HG02981 (cell line): ENCODE results near the gene RDH5.

Experiments
- ATAC-seq: cut with Tn5 transposase; IDR thresholded peaks from one replicate; pipeline ENCODE4 v1.9.1; 2021; ENCODE audit warnings: mild to moderate bottlenecking, moderate library complexity; ENCODE audit not compliant: unreplicated experiment

RDH5 gene

DNA sequence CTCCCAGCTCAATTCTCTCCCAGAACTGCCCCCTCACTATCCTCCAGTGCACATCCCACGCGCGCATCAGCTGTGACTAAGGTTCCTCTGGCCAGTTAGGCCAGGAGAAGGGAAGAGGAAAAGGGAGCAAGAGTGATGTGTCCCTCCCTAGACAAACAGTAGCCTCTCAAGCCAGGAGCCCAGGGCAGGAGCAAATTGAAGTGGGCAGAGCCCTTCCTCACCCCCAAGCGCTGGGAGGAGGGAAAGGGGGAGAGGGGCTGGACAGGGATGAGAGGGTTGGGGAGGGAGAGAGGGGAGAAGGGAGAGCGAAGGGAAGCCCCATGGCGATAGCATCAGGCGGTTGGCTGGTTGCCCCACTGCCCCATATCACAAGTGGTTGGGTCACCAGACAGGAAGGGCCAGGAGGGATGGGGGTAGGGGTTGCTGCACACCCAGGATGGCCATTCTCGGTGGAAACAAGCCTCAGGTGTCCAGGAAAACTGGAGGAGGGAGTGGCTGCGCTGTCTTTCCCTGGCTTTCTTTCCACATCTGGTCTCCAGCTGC is 7.5 kb downstream of the RDH5 start:
- ATAC-seq = no peak

DNA sequence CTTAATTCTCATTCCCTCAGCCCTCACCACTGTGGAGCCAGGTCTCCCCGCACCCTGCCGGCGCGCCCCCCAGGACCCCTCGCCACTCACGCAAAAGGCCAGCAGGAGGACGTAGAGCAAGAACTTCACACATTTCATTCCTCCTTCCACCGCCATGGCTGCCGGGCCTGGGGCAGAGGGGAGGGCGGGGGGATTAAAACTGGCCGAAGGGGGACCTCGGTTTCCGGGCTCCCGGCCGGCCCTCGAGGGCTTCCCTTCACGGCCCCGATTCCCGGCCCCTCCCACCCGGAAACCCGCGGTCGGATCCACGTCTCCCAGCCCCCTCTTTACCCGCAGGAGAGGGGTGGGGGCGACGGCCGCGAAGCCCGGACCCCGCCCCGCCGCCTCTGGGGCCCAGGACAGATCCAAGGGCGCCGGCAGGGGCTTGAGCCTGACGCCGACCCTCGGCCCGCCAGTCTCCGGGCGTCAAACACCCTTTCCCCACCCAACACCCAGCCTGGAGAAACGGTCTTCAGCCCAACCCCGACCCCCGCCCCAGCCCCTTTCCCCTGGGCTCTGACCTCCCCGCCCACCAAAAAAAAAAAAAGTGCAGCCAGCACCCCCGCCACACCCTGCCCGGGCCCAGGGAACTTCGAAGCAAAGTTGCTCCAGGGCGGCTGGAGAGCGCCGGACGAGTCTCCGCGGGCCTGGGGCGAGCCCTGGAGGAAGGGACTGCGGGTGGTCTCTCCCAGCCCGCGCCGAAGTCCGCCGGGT is 8.2 kb downstream of the RDH5 start:
- ATAC-seq = peak; percentile 30

DNA sequence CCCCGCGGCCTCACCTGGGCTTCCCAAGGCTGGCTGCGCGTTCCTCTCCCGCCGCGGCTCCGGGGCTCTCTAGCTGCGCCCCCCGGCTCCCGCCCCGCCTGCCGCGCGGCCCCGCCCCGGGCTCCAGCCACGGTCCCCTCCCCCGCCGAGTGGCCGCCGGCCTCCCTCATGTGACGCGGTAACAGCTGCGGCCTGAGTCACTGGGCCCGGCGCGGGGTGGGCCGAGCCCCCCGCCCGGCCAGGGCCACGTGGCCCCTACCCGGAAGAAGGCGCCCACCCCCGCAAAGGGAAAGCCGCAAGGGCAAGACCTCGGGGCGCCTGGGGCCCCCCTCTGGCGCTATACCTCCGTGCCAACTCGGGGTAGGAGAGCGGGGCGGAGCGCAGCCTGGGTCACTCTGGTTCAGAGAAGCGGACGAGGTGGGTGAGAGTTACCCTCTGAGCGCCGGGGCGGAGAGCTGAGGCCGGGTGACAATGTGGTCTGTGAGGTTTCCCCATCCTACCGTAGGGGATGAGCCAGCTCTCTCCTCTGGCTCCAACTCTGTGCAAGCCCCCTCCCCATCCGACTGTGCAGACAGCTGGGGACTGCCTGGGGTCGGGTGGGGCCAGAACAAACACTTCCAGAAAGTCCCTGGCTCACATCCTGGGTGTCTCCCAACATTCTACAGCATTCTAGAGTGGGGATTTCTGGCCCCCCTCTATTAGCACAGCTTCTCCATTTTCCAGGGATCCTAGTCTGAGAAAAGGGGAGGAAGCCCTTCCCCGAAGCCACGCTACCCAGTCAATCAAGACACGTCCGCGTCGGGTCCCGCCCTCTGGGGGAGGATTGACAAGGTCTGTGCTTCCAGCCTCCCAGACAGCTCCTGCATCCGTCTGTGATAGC is 9.0 kb downstream of the RDH5 start, which contains the start of gene CD63:
Gene CD63, minus strand, starts transcription at position 71 of the 880 bp plus-strand sequence. CDS start 668 bp downstream, outside the sequence.
- ATAC-seq = peak; percentile 58

DNA sequence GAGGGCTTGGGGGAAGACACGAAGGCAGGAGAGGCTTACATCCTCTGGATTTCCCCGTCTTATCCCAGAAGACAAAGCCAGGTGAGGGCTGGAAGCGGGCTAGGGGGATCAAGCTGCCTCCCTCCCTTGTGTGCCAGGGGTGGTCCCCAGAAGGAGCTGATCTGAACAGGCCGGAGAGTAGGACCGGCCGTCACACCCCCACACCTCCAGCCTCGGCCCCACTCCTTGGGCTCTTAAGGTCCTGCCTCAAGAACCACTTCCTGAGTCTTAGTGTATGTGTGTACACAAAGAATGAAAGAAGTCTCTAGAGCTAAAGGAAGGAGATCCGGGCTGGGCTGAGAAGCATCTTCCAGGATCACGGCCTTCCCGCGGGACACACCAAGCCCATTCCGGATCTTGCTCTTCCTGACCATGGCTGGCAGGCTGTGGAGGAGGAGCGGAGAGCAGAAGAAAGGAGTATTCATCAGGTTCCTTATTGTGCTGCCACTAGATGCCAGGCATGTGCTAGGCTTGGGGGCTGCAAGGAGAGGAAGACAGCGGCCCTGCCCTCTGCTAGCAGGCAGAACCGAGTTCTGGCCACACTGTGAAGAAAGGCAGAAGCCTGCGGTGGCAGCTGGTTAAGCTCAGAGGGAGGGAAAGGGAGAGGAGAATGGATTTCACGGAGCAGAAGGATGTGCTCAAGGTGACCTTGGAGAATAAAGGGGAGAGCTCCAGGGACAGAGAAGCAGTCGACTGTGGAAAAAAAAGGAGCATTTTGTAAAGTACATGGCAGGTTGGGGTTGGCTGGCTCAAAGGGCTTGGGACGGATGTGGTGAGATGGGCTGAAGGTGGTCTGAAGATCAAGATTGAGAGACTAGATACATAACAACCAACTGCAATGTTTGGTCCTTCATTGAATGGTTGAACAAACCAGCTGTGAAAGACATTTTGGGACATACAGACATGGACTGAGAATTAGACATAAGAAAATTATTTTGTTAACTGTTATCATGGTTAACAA is 9.9 kb downstream of the RDH5 start:
- ATAC-seq = peak; percentile 38

DNA sequence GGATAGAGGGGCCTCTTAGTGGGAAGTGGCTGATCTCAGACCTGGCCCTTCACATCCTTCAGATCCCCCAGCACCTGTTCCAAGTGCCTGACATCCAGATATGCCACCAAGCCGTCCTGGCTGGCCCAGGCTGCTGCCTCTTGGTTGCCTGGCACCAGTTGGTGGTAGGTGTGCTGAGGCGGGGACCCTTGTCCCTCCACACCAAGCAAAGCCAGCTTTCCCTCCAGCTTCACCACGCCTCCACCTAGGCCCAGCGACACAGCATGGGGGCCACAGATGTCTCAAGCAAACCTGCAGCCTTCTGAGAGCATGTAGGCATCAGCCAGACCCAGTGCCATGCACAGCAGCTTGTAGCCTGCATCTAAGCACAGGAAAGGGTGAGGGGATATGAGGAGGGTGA is 12.1 kb downstream of the RDH5 start:
- no peak for ATAC-seq

DNA sequence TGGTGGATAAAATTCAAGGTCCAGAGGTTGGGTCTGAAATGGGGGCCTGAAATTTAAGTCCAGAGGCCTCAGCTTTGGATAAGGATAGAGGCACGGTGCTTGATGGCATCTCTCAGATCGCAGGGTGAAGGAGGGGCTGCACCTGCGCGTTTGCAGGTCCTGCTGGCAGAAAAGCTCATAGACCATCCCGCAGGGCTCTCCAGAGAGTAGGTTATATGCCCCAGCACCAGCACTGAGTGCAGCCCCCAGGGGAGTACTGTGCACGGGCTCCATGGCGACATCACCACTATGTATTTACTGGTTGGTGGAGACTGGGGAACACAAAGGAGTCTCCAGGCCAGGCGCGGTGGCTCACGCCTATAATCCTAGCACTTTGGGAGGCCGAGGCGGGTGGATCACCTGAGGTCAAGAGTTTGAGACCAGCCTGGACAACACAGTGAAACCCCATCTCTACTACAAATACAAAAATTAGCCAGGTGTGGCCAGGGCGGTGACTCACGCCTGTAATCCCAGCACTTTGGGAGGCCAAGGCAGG is 12.9 kb downstream of the RDH5 start:
- no peak for ATAC-seq

DNA sequence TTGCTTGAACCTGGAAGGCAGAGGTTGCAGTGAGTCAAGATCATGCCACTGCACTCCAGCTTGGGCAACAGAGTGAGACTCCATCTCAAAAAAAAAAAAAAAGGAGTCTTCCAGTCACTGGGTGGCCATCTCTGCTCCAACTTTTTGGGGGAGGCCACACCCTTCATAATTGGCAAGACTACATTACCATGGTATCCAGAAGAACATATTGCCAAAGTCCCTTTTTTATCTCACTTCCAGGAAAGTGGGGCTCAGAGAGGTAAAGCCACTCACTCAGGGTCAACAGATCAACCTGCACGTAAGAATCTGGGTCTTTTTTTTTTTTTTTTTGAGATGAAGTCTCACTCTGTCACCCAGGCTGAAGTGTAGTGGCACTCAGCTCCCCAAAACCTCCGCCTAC is 13.7 kb downstream of the RDH5 start:
- ATAC-seq = no peak

DNA sequence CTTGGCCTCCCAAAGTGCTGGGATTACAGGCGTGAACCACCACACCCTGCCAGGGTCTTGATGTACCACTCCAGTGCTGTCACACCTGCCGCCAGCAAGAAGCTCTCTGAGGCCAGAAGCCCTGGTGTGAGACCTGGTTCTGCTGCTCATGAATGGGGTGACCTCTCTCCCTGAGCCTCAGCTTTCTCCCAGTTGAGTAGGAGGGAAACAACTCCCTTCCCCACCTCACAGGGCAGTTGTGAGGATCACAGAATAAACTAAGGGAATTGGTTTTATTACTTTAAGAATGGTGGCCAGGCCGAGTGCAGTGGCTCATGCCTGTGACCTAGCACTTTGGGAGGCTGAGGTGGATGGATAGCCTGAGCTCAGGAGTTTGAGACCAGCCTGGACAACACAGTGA is 14.4 kb downstream of the RDH5 start:
- ATAC-seq = no peak

DNA sequence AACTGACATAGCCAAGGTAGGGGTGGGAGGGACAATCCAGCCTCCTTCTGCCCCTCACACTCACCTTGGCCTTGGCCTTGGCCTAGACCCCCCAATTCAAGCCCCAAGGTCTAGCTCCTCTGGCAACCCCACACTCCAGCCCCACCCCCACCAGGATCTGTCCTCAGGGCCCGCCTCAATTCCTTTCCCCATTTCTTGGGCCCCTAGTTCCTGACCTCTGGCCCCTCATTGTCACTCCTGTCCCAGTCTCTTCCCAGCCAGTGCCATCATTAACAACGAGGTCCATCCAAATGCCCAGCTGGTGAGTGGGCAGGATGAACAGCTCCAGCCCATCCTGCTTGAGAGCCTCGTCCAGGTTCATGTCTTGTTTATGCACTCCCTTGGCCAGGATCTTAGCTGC is 15.9 kb downstream of the RDH5 start:
- no peak for ATAC-seq

DNA sequence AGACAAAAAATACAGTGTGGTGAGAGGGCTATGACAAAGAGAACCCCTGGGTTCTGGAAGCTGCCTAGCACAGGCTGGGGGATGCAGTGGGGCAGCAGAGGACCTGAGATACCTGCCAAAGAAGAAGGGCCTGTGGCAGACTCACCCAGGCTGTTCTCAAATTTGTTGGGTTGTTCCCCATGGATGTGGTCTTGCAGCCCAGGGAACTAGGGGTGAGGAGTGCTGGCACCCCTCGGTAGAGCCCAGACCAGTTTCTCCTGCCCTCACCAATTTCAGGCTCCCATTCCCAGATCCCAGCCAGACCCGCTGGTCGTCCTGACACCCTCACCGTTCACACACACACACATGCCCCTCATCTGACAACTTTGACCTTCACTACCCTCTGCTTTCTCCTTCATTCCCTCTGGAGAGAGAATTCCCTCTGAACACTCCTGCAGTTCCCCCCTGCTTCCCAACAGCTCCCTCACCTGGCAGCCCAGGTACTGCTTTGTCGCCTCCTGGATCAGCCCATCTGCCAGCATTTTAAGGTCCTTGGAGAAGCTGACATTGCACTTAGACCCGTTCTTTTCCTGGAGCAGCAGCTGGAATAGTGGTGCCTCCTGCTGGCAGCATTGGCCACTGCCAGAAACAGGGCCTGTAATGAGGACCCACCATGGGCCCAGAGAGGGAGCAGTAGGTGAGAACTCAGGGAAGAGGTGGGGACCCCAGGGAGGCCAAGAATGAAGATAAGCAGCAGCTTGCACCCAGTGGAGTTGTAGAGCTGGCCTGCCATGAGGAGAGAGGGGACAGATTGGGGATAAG is 16.8 kb downstream of the RDH5 start:
- ATAC-seq = no peak

DNA sequence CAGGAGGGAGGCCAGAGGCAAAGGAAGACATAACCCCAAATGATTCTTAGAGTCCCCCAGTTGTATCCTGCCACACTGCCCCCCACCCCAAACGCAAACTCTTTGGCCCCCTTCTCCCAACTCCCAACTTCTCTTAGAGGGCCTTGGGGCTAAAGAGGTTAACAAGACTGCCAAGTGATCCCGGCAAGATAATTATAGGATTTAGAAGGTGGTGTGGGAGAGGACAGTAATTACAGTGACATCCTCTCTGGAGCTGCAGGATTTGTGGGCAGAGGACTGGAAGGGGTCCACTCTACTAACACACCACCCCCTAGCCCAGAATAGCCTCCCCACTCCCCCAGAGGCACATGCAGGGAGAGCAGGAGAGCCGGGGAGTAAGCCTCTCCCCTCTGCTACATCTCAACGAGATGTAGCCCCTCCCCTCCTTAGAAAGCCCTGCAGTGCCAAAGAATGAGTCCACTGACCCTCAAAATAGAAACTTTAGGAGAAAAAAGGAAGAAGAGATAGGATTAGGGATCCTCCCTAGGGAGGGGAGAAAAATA is 17.5 kb downstream of the RDH5 start:
- peak; percentile 16 for ATAC-seq

DNA sequence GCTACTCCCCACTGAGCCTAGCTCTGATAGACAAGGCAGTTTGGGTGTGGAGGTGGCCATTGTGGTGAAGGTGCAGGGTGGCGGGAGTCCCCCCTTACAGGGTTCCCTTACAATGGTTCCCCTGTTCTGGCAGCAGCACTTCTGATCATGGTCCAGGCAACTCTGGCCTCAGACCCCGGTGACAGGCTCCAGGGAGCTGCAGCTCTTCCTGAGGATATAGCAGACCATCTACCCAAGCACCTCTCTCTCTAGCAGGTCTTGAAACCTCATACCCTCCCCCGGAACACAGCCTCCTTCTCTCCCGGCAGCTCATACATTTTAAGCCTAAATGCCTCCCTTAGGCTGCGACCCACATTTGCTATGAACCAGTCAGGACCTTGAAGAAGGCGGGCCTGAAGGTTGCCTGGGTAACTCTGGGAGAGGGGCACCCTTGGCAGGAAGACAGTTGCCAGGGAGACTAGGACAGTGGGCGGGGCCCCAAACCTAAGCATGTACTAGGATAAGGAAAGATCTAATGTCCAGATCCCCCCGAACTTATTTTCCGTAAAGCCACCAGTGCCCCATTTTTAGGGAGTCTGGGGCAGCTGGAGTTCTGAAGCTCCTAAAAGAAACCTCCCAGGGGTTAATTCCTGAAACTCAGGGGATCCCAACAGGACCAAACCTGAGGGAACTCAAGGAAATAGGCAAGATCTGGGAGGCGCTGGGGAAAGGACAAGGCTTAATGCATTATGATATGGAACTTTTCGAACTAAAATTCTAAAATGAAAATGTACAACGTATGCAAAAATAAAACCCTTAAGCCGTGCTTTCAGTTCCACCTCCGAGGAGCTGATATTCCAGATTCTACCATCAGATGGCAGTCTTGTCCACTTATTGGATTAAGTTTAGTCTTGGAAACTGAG is 18.2 kb downstream of the RDH5 start:
- ATAC-seq = peak; percentile 75

DNA sequence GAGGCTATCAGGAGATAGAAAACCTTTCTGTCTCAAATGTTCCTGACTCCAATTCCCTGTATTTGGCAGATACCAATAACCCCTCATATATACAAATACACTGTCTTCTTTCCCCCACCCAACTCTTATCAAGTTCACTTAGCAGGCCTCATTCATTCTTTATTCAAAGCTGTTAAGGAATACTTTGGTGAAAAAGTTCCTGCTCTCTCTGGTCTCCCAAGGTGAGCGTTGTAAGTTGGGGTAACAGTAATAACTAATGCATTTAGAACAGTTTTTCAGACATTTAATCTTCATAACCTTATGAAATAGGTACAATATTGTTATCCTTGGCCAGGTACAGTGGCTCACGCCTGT is 18.8 kb downstream of the RDH5 start:
- no peak for ATAC-seq

DNA sequence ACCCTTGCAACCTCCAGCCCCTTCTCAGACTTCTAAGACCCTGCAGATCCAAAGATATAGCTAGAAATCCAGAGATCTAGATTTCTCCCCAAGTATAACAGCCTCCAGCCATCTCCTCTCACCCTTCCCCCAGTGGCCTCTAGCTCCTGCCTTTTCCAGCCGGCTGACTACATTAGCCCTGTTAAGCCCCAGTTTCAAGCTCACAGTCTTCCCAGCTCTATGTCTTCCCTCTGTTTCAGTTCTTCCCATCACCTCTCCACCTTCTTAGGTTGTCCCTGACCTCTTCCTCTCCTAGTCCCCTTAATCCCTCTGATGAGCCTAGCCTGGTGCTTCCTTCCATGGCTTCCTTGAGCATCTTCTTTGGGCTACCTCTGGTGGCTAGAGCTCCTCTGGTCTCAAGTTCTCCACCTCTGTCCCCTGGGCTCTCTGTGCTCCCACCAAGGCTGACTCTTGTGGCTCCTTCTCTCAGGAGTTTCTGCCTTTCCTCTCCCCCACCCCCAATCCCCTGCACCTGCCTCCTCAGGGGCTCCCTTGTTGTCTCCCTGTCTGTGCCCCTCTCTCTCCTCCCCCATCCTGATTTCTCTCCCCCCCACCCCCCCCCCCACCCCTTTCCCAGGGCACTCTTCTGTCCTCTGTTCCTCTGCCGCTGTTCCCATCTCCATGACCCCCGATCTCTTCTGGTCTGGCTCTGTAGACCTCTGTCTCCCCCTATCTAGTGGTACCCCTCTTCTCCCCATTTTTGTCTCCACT is 21.9 kb downstream of the RDH5 start:
- ATAC-seq = no peak

DNA sequence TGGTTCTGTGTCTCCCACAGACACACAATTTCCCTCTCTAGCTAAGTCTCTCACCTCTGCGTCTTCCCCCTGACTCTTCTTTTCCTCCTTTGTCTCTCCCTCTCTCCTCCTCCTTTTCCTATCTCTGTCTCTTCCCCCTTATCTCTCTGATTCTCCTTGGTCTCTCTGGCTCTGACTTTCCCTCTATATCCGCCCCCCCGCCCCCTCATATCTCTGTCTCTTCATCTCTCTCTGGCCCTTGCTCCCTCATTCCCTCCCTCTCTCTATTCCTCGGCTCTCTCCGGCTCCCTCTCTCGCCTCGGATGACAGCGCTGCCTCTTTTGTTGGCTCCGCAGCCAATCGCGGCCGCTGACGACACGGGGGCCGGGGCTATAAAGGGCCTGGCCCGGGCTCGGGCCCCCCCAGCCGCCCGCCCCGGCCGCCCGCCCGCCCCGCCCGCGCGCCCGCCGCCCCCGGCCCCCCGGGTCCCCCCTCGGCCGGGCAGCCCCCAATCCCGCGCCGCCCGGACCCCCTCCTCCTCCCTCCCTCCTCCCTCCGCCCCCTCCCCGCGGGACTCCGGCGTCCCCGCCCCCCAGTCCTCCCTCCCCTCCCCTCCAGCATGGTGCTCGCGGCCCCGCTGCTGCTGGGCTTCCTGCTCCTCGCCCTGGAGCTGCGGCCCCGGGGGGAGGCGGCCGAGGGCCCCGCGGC is 22.7 kb downstream of the RDH5 start, which contains the start of gene GDF11:
Gene GDF11, plus strand, starts transcription at position 404 of the 687 bp plus-strand sequence. Its CDS starts 195 bp downstream, at position 599.
- peak; percentile 29 for ATAC-seq

DNA sequence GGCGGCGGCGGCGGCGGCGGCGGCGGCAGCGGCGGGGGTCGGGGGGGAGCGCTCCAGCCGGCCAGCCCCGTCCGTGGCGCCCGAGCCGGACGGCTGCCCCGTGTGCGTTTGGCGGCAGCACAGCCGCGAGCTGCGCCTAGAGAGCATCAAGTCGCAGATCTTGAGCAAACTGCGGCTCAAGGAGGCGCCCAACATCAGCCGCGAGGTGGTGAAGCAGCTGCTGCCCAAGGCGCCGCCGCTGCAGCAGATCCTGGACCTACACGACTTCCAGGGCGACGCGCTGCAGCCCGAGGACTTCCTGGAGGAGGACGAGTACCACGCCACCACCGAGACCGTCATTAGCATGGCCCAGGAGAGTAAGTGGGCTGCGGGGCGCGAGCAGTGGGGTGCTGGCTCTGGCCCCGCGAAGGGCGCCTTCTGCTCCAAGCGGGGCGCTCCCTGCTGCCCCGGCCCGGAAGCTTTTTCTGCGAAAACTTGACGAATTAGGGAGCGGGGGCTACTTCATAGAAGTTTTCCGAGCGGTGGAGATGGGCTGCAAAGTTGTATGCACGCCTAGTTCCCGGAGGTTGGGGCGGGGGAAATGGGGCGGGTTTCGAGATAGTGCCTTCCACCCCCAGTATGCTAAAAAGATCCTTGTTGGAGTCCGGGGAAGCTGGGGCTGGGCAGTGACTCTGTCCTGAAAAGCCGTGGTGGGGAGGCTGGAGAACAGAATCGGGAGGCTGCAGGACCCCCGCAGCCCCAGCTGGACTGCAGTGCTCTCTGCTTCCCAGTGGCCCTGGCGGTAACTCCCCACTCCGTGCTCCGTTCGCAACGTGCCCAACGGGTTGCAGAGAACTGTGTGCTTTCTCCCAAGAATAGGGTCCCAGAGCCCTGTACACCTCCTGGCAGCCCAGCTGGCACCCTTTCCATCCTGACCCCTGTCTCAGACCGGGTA is 23.5 kb downstream of the RDH5 start:
- peak; percentile 40 for ATAC-seq
